Mesendoderm (in vitro differentiated cells): Measurements from ENCODE around the gene CHCHD1. TPM values are rescaled to one million over a fixed set of nuclear protein-coding genes. Genes with fewer than 3 reads are reported as not detected.

Experiments used
- DNase-seq: peaks from one replicate; pipeline ENCODE4 v3.0.0; 2013
- H2AK5ac ChIP-seq: 2 replicates; pipeline ENCODE4 v1.6.1; 2013; ENCODE audit warnings: low read length, inconsistent platforms
- H2BK120ac ChIP-seq: 2 replicates; pipeline ENCODE4 v1.6.1; 2013; ENCODE audit warnings: low read depth, mild to moderate bottlenecking, low read length, moderate library complexity, mixed read lengths
- H2BK15ac ChIP-seq: replicated peaks from 2 replicates; pipeline ENCODE4 v1.6.1; 2013; ENCODE audit warnings: low read depth, mild to moderate bottlenecking, moderate library complexity
- H2BK5ac ChIP-seq: 2 replicates; pipeline ENCODE4 v1.6.1; 2013; ENCODE audit warnings: low read length, inconsistent platforms
- H3K18ac ChIP-seq: 2 replicates; pipeline ENCODE4 v1.6.1; 2013; ENCODE audit warnings: mild to moderate bottlenecking, low read length, mixed read lengths
- H3K23ac ChIP-seq: one replicate; pipeline ENCODE4 v1.6.1; 2013; ENCODE audit warnings: low read length
- H3K27ac ChIP-seq: 2 replicates; pipeline ENCODE4 v1.5.1; 2013; ENCODE audit warnings: low read depth, mild to moderate bottlenecking, inconsistent platforms, low read length, moderate library complexity
- H3K27me3 ChIP-seq: 2 replicates; pipeline ENCODE4 v1.6.1; 2013; ENCODE audit warnings: low read length, control low read depth, mild to moderate bottlenecking, inconsistent platforms; ENCODE audit not compliant: insufficient read depth, poor library complexity
- H3K36me3 ChIP-seq: 2 replicates; pipeline ENCODE4 v1.6.1; 2013; ENCODE audit warnings: low read length, inconsistent platforms; ENCODE audit not compliant: control insufficient read depth, insufficient read depth
- H3K4ac ChIP-seq: one replicate; pipeline ENCODE4 v1.6.1; 2013; ENCODE audit warnings: low read depth, mild to moderate bottlenecking, low read length, moderate library complexity
- H3K4me1 ChIP-seq: 2 replicates; pipeline ENCODE4 v1.6.1; 2013; ENCODE audit warnings: low read depth, low read length, inconsistent platforms; ENCODE audit not compliant: control insufficient read depth
- H3K4me2 ChIP-seq: 2 replicates; pipeline ENCODE4 v1.6.1; 2013; ENCODE audit warnings: low read length
- H3K4me3 ChIP-seq: 2 replicates; pipeline ENCODE4 v1.5.1; 2013; ENCODE audit warnings: mild to moderate bottlenecking, low read length
- H3K56ac ChIP-seq: one replicate; pipeline ENCODE4 v1.6.1; 2013; ENCODE audit warnings: low read length
- H3K79me1 ChIP-seq: 2 replicates; pipeline ENCODE4 v1.6.1; 2013; ENCODE audit warnings: low read length, inconsistent platforms
- H3K79me2 ChIP-seq: 2 replicates; pipeline ENCODE4 v1.6.1; 2013; ENCODE audit warnings: mild to moderate bottlenecking, low read length; ENCODE audit not compliant: control insufficient read depth, insufficient read depth
- H3K9ac ChIP-seq: 2 replicates; pipeline ENCODE4 v1.6.1; 2013; ENCODE audit warnings: low read length, inconsistent platforms
- H4K5ac ChIP-seq: one replicate; pipeline ENCODE4 v1.6.1; 2013; ENCODE audit warnings: low read length
- H4K8ac ChIP-seq: one replicate; pipeline ENCODE4 v1.6.1; 2013; ENCODE audit warnings: low read depth, mild to moderate bottlenecking, control low read depth, low read length, moderate library complexity
- WGBS: extraction: QIAGEN DNeasy Blood & Tissue Kit; methylation state at CpG from one replicate; pipeline ENCODE4 v1.1.7; 2013; ENCODE audit warnings: low lambda C conversion rate, missing lambda C conversion rate; ENCODE audit not compliant: insufficient coverage; ENCODE audit errors: extremely low coverage; 5-methylcytosine and 5-hydroxymethylcytosine counted together
- polyA plus RNA-seq, 2 experiments: library from polyadenylated mRNA; stranded (reverse); fragments of 200-250 nt; gene quantifications; one replicate each; pipeline ENCODE4 v1.2.3, GENCODE V29; 2013

The CHCHD1 gene
- 149 TPM for polyA plus RNA-seq (2013, experiment 1 of 2)
- 149 TPM for polyA plus RNA-seq (2013, experiment 2 of 2)

GRCh38 chr10:73781879-73782748 is at the start of gene CHCHD1:
CHCHD1 (plus strand) TSS chr10:73782048; CDS start chr10:73782076, 28 bp downstream.
- Histone ChIP-seq H3K18ac (peak within 1 kb of the TSS; percentile 81), H3K27ac (peak within 1 kb of the TSS; percentile 48), H4K5ac (peak within 1 kb of the TSS; percentile 85), H3K4ac (peak within 1 kb of the TSS; percentile 63), H3K56ac (peak within 1 kb of the TSS; percentile 94), H3K4me1 (peaks cover 3% of the 10 kb centered on the region), H2BK15ac (no peak within 1 kb of the TSS), H3K36me3 (no peaks in the 10 kb centered on the region), H3K27me3 (no peaks in the 10 kb centered on the region), H2BK120ac (no peak within 1 kb of the TSS), H3K4me2 (peak within 1 kb of the TSS; percentile 99), H4K8ac (peak within 1 kb of the TSS; percentile 87), H3K9ac (peak within 1 kb of the TSS; percentile 90), H3K79me2 (peaks cover 24% of the 10 kb centered on the region), H3K23ac (no peak within 1 kb of the TSS), H3K79me1 (peaks cover 12% of the 10 kb centered on the region), H3K4me3 (peak within 1 kb of the TSS; percentile 79), H2BK5ac (no peak within 1 kb of the TSS), H2AK5ac (peak within 1 kb of the TSS; percentile 76)
- peak; percentile 92 for DNase-seq
- no CpG with 5 or more reads among the region's 57 CpGs for WGBS

- Histone ChIP-seq H2BK5ac (no peak overlapping the region), H2BK15ac (no peak overlapping the region), H3K56ac (no peak overlapping the region), H3K79me1 (peaks cover 2% of the 10 kb centered on the region), H3K27ac (no peak overlapping the region), H3K4me1 (no peaks in the 10 kb centered on the region), H3K27me3 (no peaks in the 10 kb centered on the region), H4K8ac (no peak overlapping the region), H3K18ac (no peak overlapping the region), H3K36me3 (no peaks in the 10 kb centered on the region), H3K4me2 (no peak overlapping the region), H2BK120ac (no peak overlapping the region), H3K4ac (no peak overlapping the region), H3K23ac (no peak overlapping the region), H3K9ac (no peak overlapping the region), H4K5ac (no peak overlapping the region), H3K4me3 (no peak overlapping the region), H2AK5ac (no peak overlapping the region), H3K79me2 (no peaks in the 10 kb centered on the region)
- WGBS: no CpG with 5 or more reads among the region's 20 CpGs
- DNase-seq: no peak
Observed at GRCh38 chr10:73732426-73732825, 49.4 kb upstream of the CHCHD1 start.

GRCh38 chr10:73732931-73733623 is 48.8 kb upstream of the CHCHD1 start:
- no peak for DNase-seq
- no peak overlapping the region for H3K23ac ChIP-seq
- no peak overlapping the region for H2BK15ac ChIP-seq
- H3K36me3 ChIP-seq: no peaks in the 10 kb centered on the region
- no peak overlapping the region for H2AK5ac ChIP-seq
- no peak overlapping the region for H3K9ac ChIP-seq
- H3K56ac ChIP-seq: no peak overlapping the region
- H3K4me2 ChIP-seq: no peak overlapping the region
- H3K27me3 ChIP-seq: no peaks in the 10 kb centered on the region
- no peak overlapping the region for H4K5ac ChIP-seq
- peaks cover 2% of the 10 kb centered on the region for H3K79me1 ChIP-seq
- H3K4me3 ChIP-seq: no peak overlapping the region
- no peaks in the 10 kb centered on the region for H3K79me2 ChIP-seq
- no peak overlapping the region for H2BK120ac ChIP-seq
- H2BK5ac ChIP-seq: no peak overlapping the region
- no peak overlapping the region for H3K4ac ChIP-seq
- H4K8ac ChIP-seq: no peak overlapping the region
- H3K18ac ChIP-seq: no peak overlapping the region
- no CpG with 5 or more reads among the region's 84 CpGs for WGBS
- H3K4me1 ChIP-seq: no peaks in the 10 kb centered on the region
- H3K27ac ChIP-seq: no peak overlapping the region

GRCh38 chr10:73734028-73734720 is 47.7 kb upstream of the CHCHD1 start:
- H3K23ac ChIP-seq: no peak overlapping the region
- no peak overlapping the region for H2AK5ac ChIP-seq
- no peak for DNase-seq
- no peak overlapping the region for H3K18ac ChIP-seq
- no CpG with 5 or more reads among the region's 16 CpGs for WGBS
- H2BK120ac ChIP-seq: no peak overlapping the region
- H3K4me2 ChIP-seq: no peak overlapping the region
- no peak overlapping the region for H2BK5ac ChIP-seq
- H3K27ac ChIP-seq: no peak overlapping the region
- H3K56ac ChIP-seq: no peak overlapping the region
- no peak overlapping the region for H3K4me3 ChIP-seq
- H3K4ac ChIP-seq: no peak overlapping the region
- no peaks in the 10 kb centered on the region for H3K79me2 ChIP-seq
- no peaks in the 10 kb centered on the region for H3K27me3 ChIP-seq
- no peak overlapping the region for H3K9ac ChIP-seq
- H3K79me1 ChIP-seq: peaks cover 2% of the 10 kb centered on the region
- no peak overlapping the region for H2BK15ac ChIP-seq
- no peak overlapping the region for H4K8ac ChIP-seq
- no peaks in the 10 kb centered on the region for H3K36me3 ChIP-seq
- no peaks in the 10 kb centered on the region for H3K4me1 ChIP-seq
- no peak overlapping the region for H4K5ac ChIP-seq

- no peak overlapping the region for H2AK5ac ChIP-seq
- H3K56ac ChIP-seq: no peak overlapping the region
- H3K4ac ChIP-seq: no peak overlapping the region
- H3K4me3 ChIP-seq: no peak overlapping the region
- no peak for DNase-seq
- WGBS: no CpG with 5 or more reads among the region's 5 CpGs
- no peak overlapping the region for H3K9ac ChIP-seq
- H4K5ac ChIP-seq: no peak overlapping the region
- peaks cover 2% of the 10 kb centered on the region for H3K79me1 ChIP-seq
- H2BK5ac ChIP-seq: no peak overlapping the region
- H3K36me3 ChIP-seq: no peaks in the 10 kb centered on the region
- H3K18ac ChIP-seq: no peak overlapping the region
- H3K4me2 ChIP-seq: no peak overlapping the region
- H3K4me1 ChIP-seq: no peaks in the 10 kb centered on the region
- H3K27me3 ChIP-seq: no peaks in the 10 kb centered on the region
- H3K79me2 ChIP-seq: no peaks in the 10 kb centered on the region
- H3K27ac ChIP-seq: no peak overlapping the region
- H3K23ac ChIP-seq: no peak overlapping the region
- H2BK15ac ChIP-seq: no peak overlapping the region
- H2BK120ac ChIP-seq: no peak overlapping the region
- H4K8ac ChIP-seq: no peak overlapping the region
Observed at GRCh38 chr10:73734796-73735305, 47.0 kb upstream of the CHCHD1 start.
